SK-N-MC (cell line): ENCODE results near the gene LINC01488.

Experiments used
- DNase-seq: peaks from one replicate; pipeline ENCODE4 v3.0.0-alpha.2; 2011; ENCODE audit warnings: low read depth, low spot score
- H3K27ac ChIP-seq: fragments of 200-600 bp; sonication (generic); 2 replicates; pipeline ENCODE4 v1.5.1; 2016; ENCODE audit warnings: mixed run types
- H3K36me3 ChIP-seq: fragments of 200-600 bp; sonication (generic); 2 replicates; pipeline ENCODE4 v1.6.1; 2017; ENCODE audit warnings: antibody characterized with exemption, low read length, mixed read lengths; ENCODE audit not compliant: insufficient read depth
- H3K4me3 ChIP-seq: fragments of 200-600 bp; sonication (generic); 2 replicates; pipeline ENCODE4 v1.5.1; 2016
- H3K9ac ChIP-seq: fragments of 200-600 bp; sonication (generic); 2 replicates; pipeline ENCODE4 v1.8.0; 2017; ENCODE audit warnings: mixed run types, mixed read lengths; ENCODE audit not compliant: insufficient read length
- H3K9me3 ChIP-seq: fragments of 200-600 bp; sonication (generic); 2 replicates; pipeline ENCODE4 v1.6.1; 2017; ENCODE audit warnings: low read depth, mild to moderate bottlenecking, antibody characterized with exemption, low read length, moderate library complexity, mixed read lengths
- EZH2 ChIP-seq: fragments of 200-600 bp; sonication (generic); IDR thresholded peaks from one replicate; pipeline ENCODE4 v1.6.1; 2017; ENCODE audit warnings: antibody characterized with exemption
- FOXP2 ChIP-seq: optimal IDR thresholded peaks from 2 replicates; pipeline ENCODE3; 2011; ENCODE audit warnings: mild to moderate bottlenecking, moderate library complexity; ENCODE audit not compliant: insufficient read depth; ENCODE audit errors: extremely low read length, control extremely low read depth
- POLR2AphosphoS5 ChIP-seq: IDR thresholded peaks from 2 replicates; pipeline ENCODE4 v1.6.1; 2012; ENCODE audit warnings: mild to moderate bottlenecking, low read depth, low read length, borderline replicate concordance

The LINC01488 gene

DNA sequence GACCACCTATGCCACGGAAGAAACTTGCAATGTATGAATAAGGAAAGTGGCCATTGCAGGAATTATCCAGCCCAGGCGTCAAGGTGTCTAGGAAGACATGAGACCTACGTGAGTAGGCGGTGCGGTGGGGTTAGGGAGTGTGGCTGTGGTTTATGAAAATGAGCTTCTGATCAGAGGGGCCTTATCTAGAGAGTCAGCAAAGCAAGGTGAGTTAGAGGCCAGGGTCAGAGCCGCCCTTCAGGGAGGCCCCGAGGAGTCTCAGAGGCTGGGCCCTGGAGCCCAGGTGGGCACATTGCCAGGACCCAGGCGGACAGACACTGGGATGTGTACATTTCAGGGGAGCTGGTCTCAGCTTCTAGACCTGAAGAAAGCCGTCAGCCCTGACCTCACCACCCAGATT, 13.8 kb upstream of the LINC01488 start:
- DNase-seq: no peak
- Histone ChIP-seq H3K9ac (no peak overlapping the region), H3K9me3 (no peaks in the 10 kb centered on the region), H3K4me3 (no peak overlapping the region), H3K36me3 (no peaks in the 10 kb centered on the region), H3K27ac (no peak overlapping the region)
- TF ChIP-seq FOXP2 (no peak), POLR2AphosphoS5 (no peak), EZH2 (no peak)

DNA sequence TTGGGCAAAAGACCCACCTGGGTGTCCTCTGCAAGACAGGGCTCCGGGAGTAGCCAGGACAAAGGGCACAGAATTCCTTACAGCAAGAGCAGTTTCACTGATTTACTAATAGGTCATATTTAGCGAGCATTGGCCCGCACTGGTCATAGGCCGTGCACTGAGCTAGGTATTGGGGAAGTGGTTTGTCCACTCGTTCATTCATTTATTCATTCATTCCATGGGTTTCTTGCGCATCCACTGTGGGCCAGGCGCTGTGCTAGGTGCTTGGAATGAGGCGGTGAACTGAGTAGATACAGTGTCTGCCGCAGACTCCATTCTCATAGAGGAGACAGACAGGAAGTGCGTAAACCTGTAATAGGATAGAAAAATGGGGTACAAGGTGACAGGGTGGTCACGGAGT, 13.2 kb upstream of the LINC01488 start:
- no peak overlapping the region for H3K4me3 ChIP-seq
- H3K9ac ChIP-seq: no peak overlapping the region
- no peaks in the 10 kb centered on the region for H3K36me3 ChIP-seq
- H3K9me3 ChIP-seq: no peaks in the 10 kb centered on the region
- DNase-seq: no peak
- H3K27ac ChIP-seq: no peak overlapping the region
- TF ChIP-seq EZH2: no peak
- no peak for TF ChIP-seq FOXP2
- TF ChIP-seq POLR2AphosphoS5: no peak

DNA sequence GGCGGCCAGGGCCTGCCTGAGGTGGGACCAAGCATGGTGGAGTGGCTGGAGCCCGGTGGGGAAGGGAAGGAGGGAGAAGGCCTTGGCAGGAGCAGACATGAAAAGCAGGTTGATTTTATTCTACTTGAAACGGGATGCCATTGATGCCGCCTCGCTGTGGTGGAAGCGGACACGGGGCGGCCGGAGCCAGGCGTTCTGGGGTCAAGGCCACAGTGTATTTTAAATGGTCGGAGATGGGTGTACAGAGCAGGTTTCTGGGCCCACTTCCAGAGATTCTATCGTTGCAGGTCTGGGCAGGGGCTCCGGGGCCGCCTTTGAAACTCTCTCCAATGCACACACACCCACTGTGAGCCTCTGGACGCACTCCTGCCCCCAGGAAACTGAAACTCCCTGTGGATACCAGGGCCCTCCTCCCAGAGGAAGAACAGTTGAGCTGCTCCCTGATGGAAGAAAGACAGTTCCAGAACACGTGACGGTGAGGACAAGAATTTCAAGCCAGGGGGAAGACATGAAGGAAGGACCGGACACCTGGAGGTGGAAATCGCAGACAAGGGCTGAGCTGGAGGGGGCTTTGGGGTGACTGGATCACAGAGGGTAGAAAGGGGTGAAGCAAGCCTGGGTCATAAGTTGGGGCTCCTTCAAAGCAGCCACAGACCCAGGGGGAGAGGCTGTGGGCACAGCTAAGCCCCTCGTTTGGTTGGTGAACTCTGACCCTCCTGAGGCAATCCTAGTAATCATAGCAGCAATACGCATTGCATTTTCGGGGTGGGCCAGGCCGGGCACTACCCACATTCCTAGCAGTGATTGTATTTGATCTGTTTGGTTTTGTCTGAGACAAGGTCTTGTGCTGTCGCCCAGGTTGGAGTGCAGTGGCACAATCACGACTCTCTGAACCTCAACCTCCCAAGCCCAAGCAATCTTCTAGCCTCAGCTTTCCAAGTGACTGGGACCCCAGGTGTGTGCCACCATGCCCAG, 12.3 kb upstream of the LINC01488 start:
- no peaks in the 10 kb centered on the region for H3K9me3 ChIP-seq
- H3K9ac ChIP-seq: no peak overlapping the region
- H3K4me3 ChIP-seq: no peak overlapping the region
- H3K36me3 ChIP-seq: no peaks in the 10 kb centered on the region
- TF ChIP-seq FOXP2 (no peak), EZH2 (no peak), POLR2AphosphoS5 (no peak)
- H3K27ac ChIP-seq: no peak overlapping the region
- no peak for DNase-seq

DNA sequence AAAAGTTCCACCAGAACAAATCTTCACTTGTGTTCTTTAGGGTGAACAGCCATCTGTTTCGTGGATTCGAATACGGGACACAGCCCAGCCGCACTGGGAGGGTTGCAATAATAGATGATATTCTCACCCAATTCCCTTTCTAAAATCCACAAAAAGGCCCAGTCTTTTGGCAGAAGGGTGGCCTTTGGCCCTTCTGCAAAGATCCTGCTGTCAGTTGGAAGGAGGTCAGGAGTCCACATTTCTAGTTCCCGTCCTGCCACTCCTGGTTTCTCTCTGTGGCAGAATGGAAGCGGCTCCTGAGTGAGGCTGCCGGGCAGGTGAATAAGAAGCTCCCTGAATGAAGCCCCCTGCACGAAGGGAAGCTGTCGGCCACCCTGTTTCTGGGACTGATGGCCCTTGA, 11.2 kb upstream of the LINC01488 start:
- no peak for TF ChIP-seq EZH2
- TF ChIP-seq POLR2AphosphoS5: no peak
- H3K4me3 ChIP-seq: no peak overlapping the region
- H3K9me3 ChIP-seq: no peaks in the 10 kb centered on the region
- H3K9ac ChIP-seq: no peak overlapping the region
- H3K27ac ChIP-seq: no peak overlapping the region
- no peaks in the 10 kb centered on the region for H3K36me3 ChIP-seq
- no peak for DNase-seq

DNA sequence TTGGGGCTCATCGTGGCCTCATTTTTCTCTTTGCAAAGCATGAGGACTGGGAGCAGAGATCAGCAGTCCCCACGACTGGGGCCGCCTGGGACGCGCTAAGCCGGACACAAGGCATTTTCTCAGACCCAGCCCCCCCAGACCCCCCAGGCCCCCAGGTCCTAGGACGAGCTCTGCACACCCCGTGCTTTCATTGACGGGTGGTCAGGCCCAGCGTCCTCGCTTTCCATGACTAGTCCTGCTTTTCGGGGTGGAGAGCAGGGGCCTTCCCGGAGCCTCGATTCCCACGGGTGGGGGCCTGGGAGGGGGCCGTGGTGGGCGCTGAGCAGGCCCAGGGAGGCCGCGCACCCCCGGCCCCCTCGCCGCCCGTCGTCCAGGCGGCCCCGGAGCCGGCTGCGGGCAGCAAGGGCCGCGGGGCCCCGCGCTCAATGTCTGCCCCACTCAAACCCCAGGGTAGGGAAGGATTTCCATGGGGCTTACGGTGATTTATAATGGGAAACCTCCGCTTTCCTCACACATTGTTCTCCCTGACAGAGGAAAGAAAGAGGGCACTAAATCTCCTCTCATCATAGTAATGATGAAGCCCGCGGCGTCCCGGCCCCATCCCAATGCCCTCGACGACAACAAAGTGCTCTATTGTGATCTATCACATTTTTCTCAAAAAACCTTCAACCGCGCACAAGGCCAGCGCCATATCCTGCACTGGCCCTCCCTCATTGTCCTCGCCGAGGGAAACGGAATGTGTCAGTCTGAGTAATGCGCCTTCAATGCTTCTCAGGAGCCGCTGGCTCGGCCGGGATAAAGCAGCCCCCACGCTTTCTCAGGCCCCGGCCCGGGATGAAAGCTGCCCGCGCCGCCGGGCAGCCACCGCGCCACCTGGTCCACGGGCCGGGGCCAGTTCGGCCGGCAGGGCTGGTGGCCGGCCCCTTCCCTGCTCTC, 10.4 kb upstream of the LINC01488 start:
- TF ChIP-seq POLR2AphosphoS5 (no peak), FOXP2 (no peak), EZH2 (no peak)
- Histone ChIP-seq H3K36me3 (no peaks in the 10 kb centered on the region), H3K9me3 (no peaks in the 10 kb centered on the region), H3K27ac (no peak overlapping the region), H3K4me3 (no peak overlapping the region), H3K9ac (no peak overlapping the region)
- DNase-seq: no peak

DNA sequence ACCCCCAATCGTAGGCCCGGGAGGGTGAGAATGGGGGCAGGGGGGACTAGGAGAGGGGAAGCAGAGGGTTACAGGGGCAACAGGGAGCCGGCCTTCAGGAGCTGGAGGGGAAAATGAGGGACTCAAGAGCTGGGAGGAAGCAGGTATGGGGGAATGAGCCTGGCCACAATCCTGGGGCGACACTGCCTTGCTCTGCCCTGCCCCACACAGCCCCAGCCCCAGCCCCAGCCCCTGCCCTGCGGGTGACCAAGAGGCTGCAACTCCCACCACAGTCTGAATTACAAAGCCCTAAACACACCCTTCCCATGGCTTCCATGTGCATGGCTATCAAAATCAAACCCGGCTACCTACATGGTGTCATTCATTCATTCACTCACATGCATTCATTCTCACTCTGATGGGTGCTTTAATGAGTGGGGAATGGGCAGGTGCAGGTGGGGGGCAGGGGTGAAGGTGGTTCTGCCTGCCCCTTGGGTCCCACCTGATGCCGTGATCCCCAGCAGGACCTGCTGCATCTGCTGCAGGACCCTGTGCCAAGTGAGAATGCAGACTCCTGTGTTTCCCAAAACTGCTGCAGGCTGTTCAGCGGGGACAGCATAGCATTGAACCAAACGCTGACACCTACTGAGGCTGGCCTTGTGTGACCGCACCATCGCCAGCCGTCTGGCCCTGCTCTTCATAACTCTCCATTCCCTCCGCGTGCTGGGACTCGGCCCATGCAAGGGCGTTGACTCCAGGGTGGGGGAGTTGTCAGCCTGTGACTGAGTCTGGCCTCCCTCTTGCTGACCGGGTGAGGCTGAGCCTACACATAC, 9.5 kb upstream of the LINC01488 start:
- no peaks in the 10 kb centered on the region for H3K36me3 ChIP-seq
- no peaks in the 10 kb centered on the region for H3K9me3 ChIP-seq
- TF ChIP-seq POLR2AphosphoS5 (no peak), EZH2 (no peak), FOXP2 (no peak)
- DNase-seq: no peak
- H3K27ac ChIP-seq: no peak overlapping the region
- no peak overlapping the region for H3K4me3 ChIP-seq
- H3K9ac ChIP-seq: no peak overlapping the region

DNA sequence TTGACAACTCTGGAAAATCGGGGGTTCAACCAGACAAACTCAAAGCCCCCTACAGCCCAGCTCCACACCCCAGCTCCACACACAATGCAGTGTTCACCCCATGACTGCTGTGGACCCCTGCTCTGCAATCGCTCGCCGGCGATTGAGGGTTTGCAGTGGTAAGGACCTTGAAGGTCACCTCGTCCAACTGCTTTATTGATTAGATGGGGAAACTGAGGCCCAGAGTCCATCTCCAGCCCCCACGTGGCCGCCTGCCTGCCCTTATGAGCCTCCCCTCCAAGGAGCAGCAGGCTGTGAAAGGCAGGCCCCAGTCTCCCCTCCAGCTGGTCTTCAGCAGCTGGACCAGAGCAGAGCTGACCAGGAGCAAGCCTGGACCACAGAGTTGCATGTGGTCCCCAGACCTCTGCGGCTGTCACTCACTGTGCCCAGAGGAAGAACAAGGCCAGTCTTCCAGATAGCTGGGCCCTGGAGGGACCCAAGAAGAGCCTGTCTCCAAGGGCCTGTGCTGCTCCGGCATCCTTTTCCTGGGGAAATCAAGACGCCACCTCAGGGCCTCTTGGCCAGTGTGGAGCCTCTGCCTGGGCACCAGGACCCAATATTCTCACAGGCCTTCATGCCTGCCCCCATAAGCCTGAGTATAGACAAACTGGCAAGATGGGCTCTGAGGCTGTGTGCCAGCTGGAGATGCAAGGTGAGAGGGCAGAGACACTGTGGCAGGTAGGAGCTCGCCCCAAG, 8.8 kb upstream of the LINC01488 start:
- no peak overlapping the region for H3K27ac ChIP-seq
- TF ChIP-seq EZH2 (no peak), POLR2AphosphoS5 (no peak), FOXP2 (no peak)
- no peaks in the 10 kb centered on the region for H3K9me3 ChIP-seq
- DNase-seq: no peak
- no peak overlapping the region for H3K4me3 ChIP-seq
- H3K36me3 ChIP-seq: no peaks in the 10 kb centered on the region
- H3K9ac ChIP-seq: no peak overlapping the region
